H1 (cell line): Measurements from ENCODE around the gene ABHD6. TPM values are rescaled to one million over a fixed set of nuclear protein-coding genes. Genes with fewer than 3 reads are reported as not detected.

Experiments used
- CTCF ChIA-PET: fragments of 300-600 bp; sonication (Branson Sonifier 250); formaldehyde crosslinking; loops from one replicate; lab custom pipeline; 2021; ENCODE audit not compliant: partially characterized antibody; lab: Charles Lee
- POLR2A ChIA-PET: fragments of 300-600 bp; sonication (Branson Sonifier 250); formaldehyde crosslinking; loops from one replicate; lab custom pipeline; 2021; ENCODE audit warnings: inconsistent platforms; ENCODE audit not compliant: partially characterized antibody; lab: Charles Lee
- DNase-seq, 2 experiments: peaks; one replicate each; pipeline versions ENCODE4 v3.0.0 to v3.0.0-alpha.2; 2010 to 2022; ENCODE audit warnings: low spot score in 2 of 2, low read depth in 1 of 2, mixed read lengths in 1 of 2
- FAIRE-seq: peaks from 2 replicates; lab custom pipeline; 2011; peaks lifted over from hg19 to GRCh38; lab: Jason Lieb, UNC
- H2AFZ ChIP-seq: 2 replicates; pipeline ENCODE4 v1.8.1; 2012; ENCODE audit warnings: low read length, inconsistent platforms
- H2AK5ac ChIP-seq: 2 replicates; pipeline ENCODE4 v1.6.1; 2013; ENCODE audit warnings: low read depth, low read length
- H2BK120ac ChIP-seq: replicated peaks from 2 replicates; pipeline ENCODE3; 2013; ENCODE audit warnings: low read depth, low read length, inconsistent platforms
- H2BK12ac ChIP-seq: 2 replicates; pipeline ENCODE4 v1.6.1; 2013; ENCODE audit warnings: low read depth, low read length
- H2BK15ac ChIP-seq: 2 replicates; pipeline ENCODE4 v1.6.1; 2013; ENCODE audit warnings: low read length
- H2BK20ac ChIP-seq: 2 replicates; pipeline ENCODE4 v1.6.1; 2013; ENCODE audit warnings: low read length
- H2BK5ac ChIP-seq: 2 replicates; pipeline ENCODE4 v1.6.1; 2013; ENCODE audit warnings: low read depth, low read length
- H3K14ac ChIP-seq: 2 replicates; pipeline ENCODE4 v1.6.1; 2013; ENCODE audit warnings: inconsistent platforms; ENCODE audit not compliant: insufficient read length
- H3K18ac ChIP-seq: 2 replicates; pipeline ENCODE4 v1.6.1; 2013; ENCODE audit warnings: low read length; ENCODE audit errors: extremely low read depth
- H3K23ac ChIP-seq: 2 replicates; pipeline ENCODE4 v1.6.1; 2013; ENCODE audit warnings: inconsistent platforms; ENCODE audit not compliant: insufficient read length
- H3K23me2 ChIP-seq: 2 replicates; pipeline ENCODE4 v1.6.1; 2013; ENCODE audit warnings: low read depth, low read length
- H3K27ac ChIP-seq: 2 replicates; pipeline ENCODE4 v1.6.1; 2011; ENCODE audit warnings: low read depth, low read length, inconsistent platforms
- H3K27me3 ChIP-seq, 4 experiments: replicated peaks in 1 of 4; 1 replicate in 1 of 4; 2 replicates in 3 of 4; pipeline versions ENCODE4 v1.6.1 to v1.8.1; 2011 to 2013; ENCODE audit warnings: low read length in 3 of 4, mild to moderate bottlenecking in 3 of 4, inconsistent platforms in 2 of 4, mixed read lengths in 2 of 4, moderate library complexity in 1 of 4; ENCODE audit not compliant: control insufficient read depth in 3 of 4, insufficient read depth in 3 of 4; ENCODE audit errors: extremely low read depth in 1 of 4
- H3K36me3 ChIP-seq, 4 experiments: 2 replicates each; pipeline versions ENCODE4 v1.6.1 to v1.8.1; 2011 to 2013; ENCODE audit warnings: mild to moderate bottlenecking in 4 of 4, low read length in 3 of 4, moderate library complexity in 2 of 4, control low read depth in 1 of 4, inconsistent platforms in 1 of 4; ENCODE audit not compliant: insufficient read depth in 4 of 4, control insufficient read depth in 2 of 4
- H3K4ac ChIP-seq: replicated peaks from 2 replicates; pipeline ENCODE3; 2013; ENCODE audit warnings: low read length, low read depth, mixed read lengths, inconsistent platforms; ENCODE audit not compliant: insufficient read length
- H3K4me1 ChIP-seq, 4 experiments: replicated peaks in 1 of 4; 1 replicate in 1 of 4; 2 replicates in 3 of 4; pipeline versions ENCODE4 v1.6.1 to v1.8.1; 2011 to 2013; ENCODE audit warnings: low read length in 3 of 4, inconsistent platforms in 2 of 4, mixed read lengths in 1 of 4; ENCODE audit not compliant: insufficient read depth in 4 of 4, control insufficient read depth in 3 of 4
- H3K4me2 ChIP-seq, 2 experiments: 2 replicates each; pipeline versions ENCODE4 v1.6.1 to v1.8.1; 2011 to 2013; ENCODE audit warnings: low read depth in 2 of 2, low read length in 2 of 2, control low read depth in 1 of 2, inconsistent platforms in 1 of 2, mild to moderate bottlenecking in 1 of 2; ENCODE audit not compliant: insufficient read depth in 1 of 2
- H3K4me3 ChIP-seq, 4 experiments: fragments of 200-600, 300-600 bp in 1 of 4; sonication (generic), shearing (Covaris generic), sonication (Bioruptor Twin) in 1 of 4; 2 replicates each; pipeline versions ENCODE4 v1.5.1 to v1.8.1; 2011 to 2016; ENCODE audit warnings: low read length in 4 of 4, low read depth in 3 of 4, control low read depth in 2 of 4, inconsistent platforms in 2 of 4, mild to moderate bottlenecking in 2 of 4, mixed read lengths in 1 of 4, moderate library complexity in 1 of 4; ENCODE audit not compliant: insufficient read depth in 2 of 4; ENCODE audit errors: extremely low read depth in 1 of 4
- H3K56ac ChIP-seq: replicated peaks from 2 replicates; pipeline ENCODE3; 2013; ENCODE audit warnings: low read depth, mild to moderate bottlenecking, mixed read lengths, low read length, inconsistent platforms; ENCODE audit not compliant: insufficient read length
- H3K79me1 ChIP-seq: 2 replicates; pipeline ENCODE4 v1.6.1; 2013; ENCODE audit warnings: low read depth, low read length, control low read depth
- H3K79me2 ChIP-seq, 2 experiments: 2 replicates each; pipeline versions ENCODE4 v1.6.1 to v1.8.1; 2012 to 2013; ENCODE audit warnings: low read length in 2 of 2, mild to moderate bottlenecking in 2 of 2, inconsistent platforms in 1 of 2; ENCODE audit not compliant: insufficient read depth in 2 of 2, control insufficient read depth in 1 of 2
- H3K9ac ChIP-seq, 4 experiments: replicated peaks in 1 of 4; 1 replicate in 1 of 4; 2 replicates in 3 of 4; pipeline versions ENCODE4 v1.6.1 to v1.8.1; 2011 to 2013; ENCODE audit warnings: low read depth in 3 of 4, low read length in 3 of 4, control low read depth in 2 of 4, mild to moderate bottlenecking in 2 of 4, moderate library complexity in 2 of 4, inconsistent platforms in 1 of 4; ENCODE audit errors: extremely low read depth in 1 of 4
- H3K9me3 ChIP-seq, 2 experiments: 2 replicates each; pipeline versions ENCODE4 v1.6.1 to v1.8.1; 2012 to 2013; ENCODE audit warnings: mild to moderate bottlenecking in 2 of 2, moderate library complexity in 2 of 2, control low read depth in 1 of 2, inconsistent platforms in 1 of 2, low read depth in 1 of 2, low read length in 1 of 2, mixed read lengths in 1 of 2; ENCODE audit not compliant: insufficient read depth in 2 of 2
- H4K20me1 ChIP-seq, 2 experiments: replicated peaks in 1 of 2; 2 replicates each; pipeline versions ENCODE3 to v1.8.1; 2011 to 2013; ENCODE audit warnings: inconsistent platforms in 2 of 2, low read length in 2 of 2, mild to moderate bottlenecking in 1 of 2; ENCODE audit not compliant: insufficient read depth in 2 of 2, control insufficient read depth in 1 of 2
- H4K5ac ChIP-seq: 2 replicates; pipeline ENCODE4 v1.6.1; 2013; ENCODE audit warnings: low read length, low read depth, mixed read lengths, inconsistent platforms; ENCODE audit not compliant: insufficient read length
- H4K8ac ChIP-seq: 2 replicates; pipeline ENCODE4 v1.8.0; 2013; ENCODE audit warnings: mild to moderate bottlenecking, moderate library complexity, low read length, inconsistent platforms; ENCODE audit not compliant: insufficient read depth; ENCODE audit errors: extremely low read depth
- H4K91ac ChIP-seq: replicated peaks from 2 replicates; pipeline ENCODE3; 2013; ENCODE audit warnings: low read length, mixed read lengths, inconsistent platforms; ENCODE audit not compliant: insufficient read length
- CBX5 ChIP-seq: fragments of 300-800, 300-1000 bp; sonication (generic); IDR thresholded peaks from 2 replicates; pipeline ENCODE4 v1.7.1; 2016; ENCODE audit warnings: antibody characterized with exemption, low read length, low read depth
- CBX8 ChIP-seq: fragments of 300-800, 300-1000 bp; sonication (generic); IDR thresholded peaks from 2 replicates; pipeline ENCODE4 v1.7.1; 2016; ENCODE audit warnings: low read depth, low read length, borderline replicate concordance
- CTBP2 ChIP-seq: IDR thresholded peaks from 2 replicates; pipeline ENCODE4 v1.7.0; 2011; ENCODE audit warnings: borderline replicate concordance, mild to moderate bottlenecking, moderate library complexity, mixed read lengths, low read length; ENCODE audit not compliant: insufficient read depth, insufficient read length
- KDM1A ChIP-seq: fragments of 200-600, 300-600 bp; sonication (generic); IDR thresholded peaks from 2 replicates; pipeline ENCODE4 v1.7.1; 2016; ENCODE audit warnings: mild to moderate bottlenecking, low read length, borderline replicate concordance
- RFX5 ChIP-seq: IDR thresholded peaks from 2 replicates; pipeline ENCODE4 v1.6.1; 2011; ENCODE audit warnings: low read depth, low read length, improper control_type of control experiment, borderline replicate concordance
- SP1 ChIP-seq: IDR thresholded peaks from 2 replicates; pipeline ENCODE4 v1.6.1; 2011; ENCODE audit warnings: low read depth, low read length
- WGBS, 2 experiments: shearing (Covaris generic) in 1 of 2; methylation state at CpG; one replicate each; pipeline versions ENCODE4 v1.1.6 to v1.1.7; 2013 to 2015; ENCODE audit warnings: low lambda C conversion rate in 2 of 2, mixed read lengths in 2 of 2, inconsistent platforms in 1 of 2, low coverage in 1 of 2, missing lambda C conversion rate in 1 of 2; ENCODE audit not compliant: insufficient replicate concordance in 2 of 2, insufficient coverage in 1 of 2, insufficient read length in 1 of 2; ENCODE audit errors: extremely low coverage in 1 of 2, missing lambda C conversion rate in 1 of 2; 5-methylcytosine and 5-hydroxymethylcytosine counted together
- polyA plus RNA-seq, 7 experiments: library from polyadenylated mRNA; depleted of rRNA in 3 of 7; stranded (reverse) in 5 of 7; unstranded in 2 of 7; fragments of >200 nt in 5 of 7; fragments of 200-250 nt in 2 of 7; gene quantifications; 1 replicate in 5 of 7; 2 replicates in 1 of 7; 4 replicates in 1 of 7; pipeline versions ENCODE4 v1.2.1 to v1.2.3, GENCODE V29; 2011 to 2013; ENCODE audit warnings: missing spikeins in 2 of 7, mixed read lengths in 2 of 7
- total RNA-seq: library from RNA; stranded (reverse); fragmentation: NEBNext Ultra II Directional; extraction: Animal tissue kit (Norgen Biotek cat#: 25700); gene quantifications from 2 replicates; pipeline ENCODE4 v1.2.1, GENCODE V29; 2021

The ABHD6 gene
- total and polyA plus RNA-seq, 2 of the 8 experiments (the other 6 are each of a cell fraction or from before 2014, with no cell fraction given), result 5.9 to 6.6 TPM

DNA sequence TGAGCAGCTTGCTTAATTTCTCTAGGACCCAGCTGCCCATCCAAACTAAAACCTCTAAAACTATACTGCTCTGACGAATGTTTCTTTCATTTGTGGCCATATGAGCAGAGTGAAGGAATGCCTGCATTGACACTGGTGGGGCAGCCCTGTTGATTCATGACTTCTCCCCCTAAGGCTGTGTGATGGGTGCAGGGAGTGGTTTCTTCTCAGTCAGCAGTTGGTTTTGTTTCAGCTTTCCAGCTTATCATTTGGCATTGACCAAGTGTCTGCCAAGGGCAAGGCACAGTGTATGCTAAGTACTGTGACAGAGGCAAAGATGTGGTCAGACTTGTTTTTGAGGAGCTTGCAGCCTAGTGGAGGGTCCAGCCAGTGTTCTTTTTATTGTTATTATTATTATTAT is 4.7 kb downstream of the ABHD6 start:
- Histone ChIP-seq H4K20me1 (peaks cover 0 to 2% of the 10 kb centered on the region in 2 experiments), H2BK12ac (no peak overlapping the region), H3K18ac (no peak overlapping the region), H3K27ac (no peak overlapping the region), H3K56ac (no peak overlapping the region), H2BK15ac (no peak overlapping the region), H3K23ac (no peak overlapping the region), H2BK5ac (no peak overlapping the region), H3K23me2 (peaks cover 6% of the 10 kb centered on the region; the same call in 1 of the 2 replicates), H3K14ac (no peak overlapping the region), H3K4me2 (no peak overlapping the region), H2AK5ac (no peak overlapping the region), H2BK120ac (no peak overlapping the region), H3K79me1 (no peaks in the 10 kb centered on the region), H3K4me3 (no peak overlapping the region), H2AFZ (no peak overlapping the region), H3K9ac (no peak overlapping the region; a peak in 1 of 7 replicates), H3K79me2 (no peaks in the 10 kb centered on the region), H2BK20ac (no peak overlapping the region), H3K9me3 (no peaks in the 10 kb centered on the region), H3K4me1 (peaks cover 0 to 6% (median 0%) of the 10 kb centered on the region in 4 experiments; a peak in 3 of 7 replicates), H3K36me3 (no peaks in the 10 kb centered on the region), H4K91ac (no peak overlapping the region), H4K8ac (no peak overlapping the region), H3K27me3 (peaks cover 2 to 16% (median 14%) of the 10 kb centered on the region in 4 experiments), H3K4ac (no peak overlapping the region), H4K5ac (no peak overlapping the region)
- 81% methylated on average over 1 of the region's 1 CpG; no CpG with 5 or more reads in 1 of the 2 experiments for WGBS, 2 experiments
- FAIRE-seq, result no peak
- POLR2A ChIA-PET, result interaction anchor here (1.6 kb wide), 1 partner anchor 64 kb away, joined by 4 read pairs; the partner anchor contains the start of genes HTD2 and RPP14
- no peak for DNase-seq
- CTCF ChIA-PET, result interaction anchor here (0.7 to 2.7 kb wide), 6 partner anchors 8 to 65 kb away, joined by 3 to 12 read pairs (median 3); no protein-coding TSS in a partner anchor
- TF ChIP-seq RFX5 (no peak), SP1 (no peak), CBX5 (no peak), CBX8 (no peak), KDM1A (no peak), CTBP2 (no peak)
